ENCODE results near the gene GMPR2. TPM values are rescaled to one million over a fixed set of nuclear protein-coding genes. Genes with fewer than 3 reads are reported as not detected.
A peak's percentile ranks its signal among the peaks of the same experiment; 100 is the strongest.
"Not testable (repeated sequence)": the region's sequence is repeated elsewhere in the genome, so short reads cannot be mapped to it uniquely, and the experiment has no call there.

GMPR2 gene
- total and polyA plus RNA-seq, 3 donors from 2014 or later, result 30.0 to 49.9 (median 42.2) TPM

GRCh38 chr14:24238527-24239037, 5.9 kb downstream of the GMPR2 start:
- WGBS, 2 donors, result 88 to 92% methylated on average over 5 of the region's 5 CpGs
- no peaks in the 10 kb centered on the region for H3K36me3 ChIP-seq (ENCODE audit: low read depth, missing control alignments)
- TF ChIP-seq CTCF (IDR thresholded peaks at IDR 0.05), result no peak
- TF ChIP-seq POLR2A (IDR thresholded peaks at IDR 0.05), result no peak
- no peaks in the 10 kb centered on the region for H3K9me3 ChIP-seq
- no peak for DNase-seq
- no peaks in the 10 kb centered on the region for H3K27me3 ChIP-seq
- H3K4me1 ChIP-seq, result peaks cover 22% of the 10 kb centered on the region
- no peak overlapping the region for H3K4me3 ChIP-seq
- intact Hi-C loops (cut with DNase I; ENCODE audit: low total_unique reads), result no loop called here
- H3K27ac ChIP-seq, result no peak overlapping the region

GRCh38 chr14:24240110-24240918, 7.6 kb downstream of the GMPR2 start:
- Histone ChIP-seq H3K4me3 (no peak overlapping the region), H3K27ac (peak overlapping the region in 1 of 2 donors; percentile 37), H3K9me3 (no peaks in the 10 kb centered on the region)

GRCh38 chr14:24241829-24242443, 9.2 kb downstream of the GMPR2 start:
- WGBS, 2 donors, result 0 to 3% methylated on average over 18 to 27 of the region's 39 CpGs
- Histone ChIP-seq H3K4me1 (peaks cover 18% of the 10 kb centered on the region), H3K4me3 (peak overlapping the region; percentile 72), H3K27ac (peak overlapping the region; percentile 94 to 97), H3K36me3 (ENCODE audit: low read depth, missing control alignments) (no peaks in the 10 kb centered on the region), H3K9me3 (no peaks in the 10 kb centered on the region), H3K27me3 (no peaks in the 10 kb centered on the region)
- intact Hi-C loops (cut with DNase I; ENCODE audit: low total_unique reads), result loop anchor here (5.0 kb wide), 1 partner anchor 60 kb away; no protein-coding TSS in a partner anchor
- DNase-seq, result peak; percentile 93
- TF ChIP-seq CTCF (IDR thresholded peaks at IDR 0.05), result peak; percentile 58 to 66 (median 65)
- no peak for TF ChIP-seq POLR2A (IDR thresholded peaks at IDR 0.05)

More at GRCh38 chr14:24240110-24240918, 7.6 kb downstream of the GMPR2 start:
- no peaks in the 10 kb centered on the region for H3K27me3 ChIP-seq
- no peak for TF ChIP-seq POLR2A (IDR thresholded peaks at IDR 0.05)
- no peak for TF ChIP-seq CTCF (IDR thresholded peaks at IDR 0.05)
- intact Hi-C loops (cut with DNase I; ENCODE audit: low total_unique reads), result loop anchor here (5.0 kb wide), 1 partner anchor 62 kb away; no protein-coding TSS in a partner anchor
- no peaks in the 10 kb centered on the region for H3K36me3 ChIP-seq (ENCODE audit: low read depth, missing control alignments)
- DNase-seq, result no peak
- WGBS, 2 donors, result 65 to 79% methylated on average over 9 of the region's 9 CpGs
- peaks cover 18% of the 10 kb centered on the region for H3K4me1 ChIP-seq

- 28 to 50% methylated on average over 10 of the region's 10 CpGs for WGBS, 2 donors
- Histone ChIP-seq H3K36me3 (ENCODE audit: low read depth, missing control alignments) (no peaks in the 10 kb centered on the region), H3K27me3 (no peaks in the 10 kb centered on the region), H3K27ac (peak overlapping the region; percentile 94 to 97), H3K4me1 (peaks cover 18% of the 10 kb centered on the region), H3K9me3 (no peaks in the 10 kb centered on the region), H3K4me3 (peak overlapping the region; percentile 72)
- TF ChIP-seq POLR2A (IDR thresholded peaks at IDR 0.05), result no peak
- no peak for TF ChIP-seq CTCF (IDR thresholded peaks at IDR 0.05)
- intact Hi-C loops (cut with DNase I; ENCODE audit: low total_unique reads), result loop anchor here (5.0 kb wide), 1 partner anchor 59 kb away; no protein-coding TSS in a partner anchor
- DNase-seq, result no peak
Measured at GRCh38 chr14:24243336-24243836, 10.7 kb downstream of the GMPR2 start.

GRCh38 chr14:24245350-24245749, 12.6 kb downstream of the GMPR2 start:
- intact Hi-C loops (cut with DNase I; ENCODE audit: low total_unique reads); H3K27me3 ChIP-seq; H3K27ac ChIP-seq; H3K36me3 ChIP-seq (ENCODE audit: low read depth, missing control alignments); DNase-seq; H3K4me3 ChIP-seq; H3K9me3 ChIP-seq: not testable (repeated sequence)
- peaks cover 13% of the 10 kb centered on the region for H3K4me1 ChIP-seq
- WGBS, 2 donors, result 92% methylated on average over 11 of the region's 11 CpGs

Measured in testis (tissue), 3 donors.